ENCODE measurements around the gene CEACAM16. TPM values are rescaled to one million over a fixed set of nuclear protein-coding genes. Genes with fewer than 3 reads are reported as not detected.
A peak's percentile ranks its signal among the peaks of the same experiment; 100 is the strongest.

CEACAM16 gene
- total and polyA plus RNA-seq, 10 donors: not detected

- intact Hi-C loops (cut with DNase I; ENCODE audit: low total_unique reads): no loop called here
- H3K9me3 ChIP-seq: no peaks in the 10 kb centered on the region
- peaks cover 34 to 94% (median 70%) of the 10 kb centered on the region in 6 donors for H3K4me1 ChIP-seq
- peak overlapping the region; percentile 38 to 77 (median 54) for H3K27ac ChIP-seq
- TF ChIP-seq POLR2A (IDR thresholded peaks at IDR 0.05) (no peak), CTCF (IDR thresholded peaks at IDR 0.05 in 8 of 11, conservative IDR thresholded peaks at IDR 0.05 in 3 of 11) (no peak), POLR2AphosphoS5 (IDR thresholded peaks at IDR 0.05) (peak in 1 of 3 donors; percentile 44)
- H3K36me3 ChIP-seq: no peaks in the 10 kb centered on the region
- no peaks in the 10 kb centered on the region for H3K27me3 ChIP-seq (replicated peaks in 1 of 7)
- H3K4me3 ChIP-seq: peak overlapping the region in 1 of 8 donors; percentile 22
- DNase-seq: no peak
- WGBS, 5 donors: 18 to 25% (median 19%) methylated on average over 21 of the region's 21 CpGs
These were observed 23.5 kb downstream of the CEACAM16 start for GRCh38 chr19:44722131-44723121.

- intact Hi-C loops (cut with DNase I; ENCODE audit: low total_unique reads): no loop called here
- Histone ChIP-seq H3K9me3 (no peaks in the 10 kb centered on the region), H3K27ac (peak overlapping the region in 7 of 8 donors; percentile 36 to 77 (median 56)), H3K4me3 (no peak overlapping the region), H3K27me3 (replicated peaks in 1 of 7) (no peaks in the 10 kb centered on the region), H3K4me1 (peaks cover 34 to 94% (median 69%) of the 10 kb centered on the region in 6 donors), H3K36me3 (no peaks in the 10 kb centered on the region)
- WGBS, 5 donors: 53 to 76% (median 59%) methylated on average over 10 of the region's 10 CpGs
- DNase-seq: peak; percentile 84
- TF ChIP-seq POLR2A (IDR thresholded peaks at IDR 0.05) (no peak), POLR2AphosphoS5 (IDR thresholded peaks at IDR 0.05) (no peak), CTCF (IDR thresholded peaks at IDR 0.05 in 8 of 11, conservative IDR thresholded peaks at IDR 0.05 in 3 of 11) (no peak)
These were observed 24.5 kb downstream of the CEACAM16 start for GRCh38 chr19:44723299-44723951.

GRCh38 chr19:44723952-44724319 is 25.0 kb downstream of the CEACAM16 start:
- WGBS, 5 donors: 14 to 36% (median 17%) methylated on average over 4 to 7 of the region's 7 CpGs

More at GRCh38 chr19:44723952-44724319, 25.0 kb downstream of the CEACAM16 start:
- TF ChIP-seq POLR2A (IDR thresholded peaks at IDR 0.05) (no peak), CTCF (IDR thresholded peaks at IDR 0.05 in 8 of 11, conservative IDR thresholded peaks at IDR 0.05 in 3 of 11) (peak; percentile 92 to 99 (median 97)), POLR2AphosphoS5 (IDR thresholded peaks at IDR 0.05) (peak; percentile 34 to 59 (median 59))
- Histone ChIP-seq H3K4me3 (no peak overlapping the region), H3K36me3 (no peaks in the 10 kb centered on the region), H3K27me3 (replicated peaks in 1 of 7) (no peaks in the 10 kb centered on the region), H3K4me1 (peaks cover 34 to 94% (median 67%) of the 10 kb centered on the region in 6 donors), H3K27ac (peak overlapping the region in 7 of 8 donors; percentile 36 to 77 (median 56)), H3K9me3 (no peaks in the 10 kb centered on the region)
- peak; percentile 95 for DNase-seq
- intact Hi-C loops (cut with DNase I; ENCODE audit: low total_unique reads): loop anchor here (2.0 kb wide), 1 partner anchor 47 kb away; no protein-coding TSS in a partner anchor
